ENCODE measurements around the gene HSPG2.

DNA sequence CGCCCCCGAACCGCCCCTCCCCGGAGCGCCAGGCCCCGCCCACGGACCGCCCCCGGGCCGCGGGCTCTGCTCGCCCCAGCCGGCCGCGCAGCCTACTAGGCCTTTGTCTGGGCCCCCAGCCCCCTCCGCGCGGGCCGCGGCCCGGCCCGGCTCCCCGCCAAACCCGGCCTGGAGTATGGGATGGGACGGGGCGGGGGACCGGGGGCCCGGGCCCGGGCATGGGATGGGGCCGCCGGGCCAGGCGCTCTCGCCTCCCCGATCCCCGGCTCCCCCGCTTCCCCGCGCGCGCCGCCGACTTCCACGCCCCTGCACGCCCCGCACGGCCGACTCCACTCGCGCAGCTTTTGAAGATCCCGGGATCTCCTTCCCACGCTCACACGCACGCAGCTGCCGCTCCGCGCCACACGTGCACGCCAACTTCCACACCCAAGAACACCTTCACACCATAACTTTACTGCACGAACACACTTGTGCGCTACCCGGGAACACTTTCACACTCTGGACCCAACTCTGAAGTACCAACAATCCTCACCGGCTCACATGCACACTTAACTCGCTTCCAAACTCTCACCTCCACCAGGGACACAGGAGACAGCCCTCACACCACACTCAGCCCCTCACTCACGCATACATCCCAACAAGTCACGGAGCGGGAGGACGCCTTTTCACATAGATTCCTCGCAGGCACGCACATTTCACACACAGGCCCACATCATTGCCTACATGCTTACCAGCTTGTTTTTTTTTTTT is 437 bp upstream of the HSPG2 start:
- TF ChIP-seq POLR2AphosphoS5 (IDR thresholded peaks at IDR 0.05; ENCODE audit: low read depth, low read length) = no peak
- TF ChIP-seq, protein P1, sequence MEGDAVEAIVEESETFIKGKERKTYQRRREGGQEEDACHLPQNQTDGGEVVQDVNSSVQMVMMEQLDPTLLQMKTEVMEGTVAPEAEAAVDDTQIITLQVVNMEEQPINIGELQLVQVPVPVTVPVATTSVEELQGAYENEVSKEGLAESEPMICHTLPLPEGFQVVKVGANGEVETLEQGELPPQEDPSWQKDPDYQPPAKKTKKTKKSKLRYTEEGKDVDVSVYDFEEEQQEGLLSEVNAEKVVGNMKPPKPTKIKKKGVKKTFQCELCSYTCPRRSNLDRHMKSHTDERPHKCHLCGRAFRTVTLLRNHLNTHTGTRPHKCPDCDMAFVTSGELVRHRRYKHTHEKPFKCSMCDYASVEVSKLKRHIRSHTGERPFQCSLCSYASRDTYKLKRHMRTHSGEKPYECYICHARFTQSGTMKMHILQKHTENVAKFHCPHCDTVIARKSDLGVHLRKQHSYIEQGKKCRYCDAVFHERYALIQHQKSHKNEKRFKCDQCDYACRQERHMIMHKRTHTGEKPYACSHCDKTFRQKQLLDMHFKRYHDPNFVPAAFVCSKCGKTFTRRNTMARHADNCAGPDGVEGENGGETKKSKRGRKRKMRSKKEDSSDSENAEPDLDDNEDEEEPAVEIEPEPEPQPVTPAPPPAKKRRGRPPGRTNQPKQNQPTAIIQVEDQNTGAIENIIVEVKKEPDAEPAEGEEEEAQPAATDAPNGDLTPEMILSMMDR (CRISPR knock-in tag; IDR thresholded peaks at IDR 0.05) = no peak
- no peak for TF ChIP-seq ZNF224 (CRISPR knock-in tag; IDR thresholded peaks at IDR 0.05)
- TF ChIP-seq MATR3 (CRISPR knock-in tag; IDR thresholded peaks at IDR 0.05) = no peak
- TF ChIP-seq ZNF24 (IDR thresholded peaks at IDR 0.05) = no peak
- TF ChIP-seq YY1 (IDR thresholded peaks at IDR 0.05; ENCODE audit: insufficient read depth, insufficient replicate concordance, low read depth, low read length) = peak; percentile 70
- TF ChIP-seq RFX5 (IDR thresholded peaks at IDR 0.05; ENCODE audit: low read depth, low read length) = no peak
- no peak for TF ChIP-seq NR1H2 (CRISPR knock-in tag; IDR thresholded peaks at IDR 0.05; ENCODE audit: borderline replicate concordance, low read depth)
- TF ChIP-seq FIP1L1 (IDR thresholded peaks at IDR 0.05; ENCODE audit: borderline replicate concordance, insufficient read depth, low read depth, low read length) = no peak
- TF ChIP-seq ZNF558 (CRISPR knock-in tag; IDR thresholded peaks at IDR 0.05; ENCODE audit: borderline replicate concordance) = no peak
- TF ChIP-seq ZNF841 (CRISPR knock-in tag; IDR thresholded peaks at IDR 0.05; ENCODE audit: borderline replicate concordance) = no peak
- peak; percentile 19; the same call in 1 of the 2 replicates for TF ChIP-seq CBX5 (CRISPR knock-in tag; IDR thresholded peaks at IDR 0.05; ENCODE audit: borderline replicate concordance)
